SK-N-SH (cell line): ENCODE results near the gene DLEC1.

Source experiments
- CHD2 ChIP-seq: fragments of 150-350 bp; IDR thresholded peaks from 2 replicates; pipeline ENCODE4 v1.6.1; 2018; ENCODE audit warnings: low read length; ENCODE audit not compliant: partially characterized antibody
- EP300 ChIP-seq, 2 experiments: IDR thresholded peaks; 2 replicates each; pipeline versions ENCODE4 v1.4.0 to v1.6.1; 2012; ENCODE audit warnings: borderline replicate concordance in 1 of 2, low read depth in 1 of 2, low read length in 1 of 2
- SIN3A ChIP-seq: IDR thresholded peaks from 2 replicates; pipeline ENCODE4 v1.6.1; 2012; ENCODE audit warnings: low read depth, mild to moderate bottlenecking, low read length, moderate library complexity, borderline replicate concordance
- TAF1 ChIP-seq: IDR thresholded peaks from 2 replicates; pipeline ENCODE4 v1.6.1; 2012; ENCODE audit warnings: low read depth, mild to moderate bottlenecking, low read length, moderate library complexity, borderline replicate concordance

GRCh38 chr3:38000242-38000916 is 38.6 kb upstream of the DLEC1 start:
- TF ChIP-seq EP300 (IDR thresholded peaks at IDR 0.05; ENCODE audit: borderline replicate concordance in 1 of 2, low read depth in 1 of 2, low read length in 1 of 2) (no peak), TAF1 (no peak), SIN3A (no peak), CHD2 (no peak)
